Osteoblast (primary cell): ENCODE measurements around the gene PMFBP1. TPM values are rescaled to one million over a fixed set of nuclear protein-coding genes. Genes with fewer than 3 reads are reported as not detected.

ENCODE experiments used
- DNase-seq: peaks from one replicate; pipeline ENCODE4 v3.0.0; 2011; ENCODE audit warnings: low spot score, mixed read lengths; ENCODE audit not compliant: insufficient read length; ENCODE audit errors: missing footprints
- H2AFZ ChIP-seq: 2 replicates; pipeline ENCODE4 v1.6.0; 2011; ENCODE audit warnings: mild to moderate bottlenecking, low read length
- H3K27ac ChIP-seq: 2 replicates; pipeline ENCODE4 v1.5.1; 2011; ENCODE audit warnings: mild to moderate bottlenecking, low read depth, low read length, moderate library complexity
- H3K27me3 ChIP-seq: 2 replicates; pipeline ENCODE4 v1.6.0; 2012; ENCODE audit warnings: mild to moderate bottlenecking, control low read depth, inconsistent platforms, low read length, moderate library complexity; ENCODE audit not compliant: insufficient read depth
- H3K36me3 ChIP-seq: 2 replicates; pipeline ENCODE4 v1.5.1; 2011; ENCODE audit warnings: mild to moderate bottlenecking, low read length, control low read depth, moderate library complexity; ENCODE audit not compliant: insufficient read depth
- H3K4me1 ChIP-seq: 2 replicates; pipeline ENCODE4 v1.5.1; 2011; ENCODE audit warnings: mild to moderate bottlenecking, low read length, control low read depth, moderate library complexity; ENCODE audit not compliant: insufficient read depth
- H3K4me2 ChIP-seq: 2 replicates; pipeline ENCODE4 v1.6.0; 2011; ENCODE audit warnings: mild to moderate bottlenecking, low read length; ENCODE audit not compliant: insufficient read depth
- H3K4me3 ChIP-seq: fragments of 200-600 bp; sonication (generic); 3 replicates; pipeline ENCODE4 v1.5.1; 2012; ENCODE audit warnings: mild to moderate bottlenecking, low read length, inconsistent platforms; ENCODE audit not compliant: insufficient read depth
- H3K79me2 ChIP-seq: 2 replicates; pipeline ENCODE4 v1.6.0; 2012; ENCODE audit warnings: mild to moderate bottlenecking, low read length, control low read depth, inconsistent platforms; ENCODE audit not compliant: insufficient read depth
- H3K9me3 ChIP-seq: 2 replicates; pipeline ENCODE4 v1.5.1; 2011; ENCODE audit warnings: low read depth, low read length, control low read depth
- H4K20me1 ChIP-seq: 2 replicates; pipeline ENCODE4 v1.6.0; 2012; ENCODE audit warnings: mild to moderate bottlenecking, low read length, control low read depth; ENCODE audit not compliant: insufficient read depth
- total RNA-seq: library from RNA; depleted of rRNA; stranded (reverse); fragments of >200 nt; gene quantifications from 2 replicates; pipeline ENCODE4 v1.2.3, GENCODE V29; 2012
- TF ChIP-seq, protein P1 (sequence below): IDR thresholded peaks from 2 replicates; pipeline ENCODE4 v1.5.1; 2011; ENCODE audit warnings: mild to moderate bottlenecking, low read depth, low read length, moderate library complexity; ENCODE audit errors: extremely low read depth

The PMFBP1 gene
- total RNA-seq, 1 donor, result under 0.01 TPM

GRCh38 chr16:72210555-72210954, 38.6 kb upstream of the PMFBP1 start:
- TF ChIP-seq, protein P1, sequence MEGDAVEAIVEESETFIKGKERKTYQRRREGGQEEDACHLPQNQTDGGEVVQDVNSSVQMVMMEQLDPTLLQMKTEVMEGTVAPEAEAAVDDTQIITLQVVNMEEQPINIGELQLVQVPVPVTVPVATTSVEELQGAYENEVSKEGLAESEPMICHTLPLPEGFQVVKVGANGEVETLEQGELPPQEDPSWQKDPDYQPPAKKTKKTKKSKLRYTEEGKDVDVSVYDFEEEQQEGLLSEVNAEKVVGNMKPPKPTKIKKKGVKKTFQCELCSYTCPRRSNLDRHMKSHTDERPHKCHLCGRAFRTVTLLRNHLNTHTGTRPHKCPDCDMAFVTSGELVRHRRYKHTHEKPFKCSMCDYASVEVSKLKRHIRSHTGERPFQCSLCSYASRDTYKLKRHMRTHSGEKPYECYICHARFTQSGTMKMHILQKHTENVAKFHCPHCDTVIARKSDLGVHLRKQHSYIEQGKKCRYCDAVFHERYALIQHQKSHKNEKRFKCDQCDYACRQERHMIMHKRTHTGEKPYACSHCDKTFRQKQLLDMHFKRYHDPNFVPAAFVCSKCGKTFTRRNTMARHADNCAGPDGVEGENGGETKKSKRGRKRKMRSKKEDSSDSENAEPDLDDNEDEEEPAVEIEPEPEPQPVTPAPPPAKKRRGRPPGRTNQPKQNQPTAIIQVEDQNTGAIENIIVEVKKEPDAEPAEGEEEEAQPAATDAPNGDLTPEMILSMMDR, result no peak
- no peaks in the 10 kb centered on the region for H4K20me1 ChIP-seq
- no peaks in the 10 kb centered on the region for H3K36me3 ChIP-seq
- no peak overlapping the region for H3K4me2 ChIP-seq
- H3K4me1 ChIP-seq, result no peaks in the 10 kb centered on the region
- H3K27me3 ChIP-seq, result no peaks in the 10 kb centered on the region
- H3K4me3 ChIP-seq, result no peak overlapping the region
- H3K9me3 ChIP-seq, result no peaks in the 10 kb centered on the region
- H2AFZ ChIP-seq, result no peak overlapping the region
- no peaks in the 10 kb centered on the region for H3K79me2 ChIP-seq
- DNase-seq, result no peak
- no peak overlapping the region for H3K27ac ChIP-seq

GRCh38 chr16:72210072-72210471, 38.1 kb upstream of the PMFBP1 start:
- no peak overlapping the region for H3K4me3 ChIP-seq
- no peak overlapping the region for H3K4me2 ChIP-seq
- TF ChIP-seq, protein P1, result no peak
- H3K79me2 ChIP-seq, result no peaks in the 10 kb centered on the region
- H3K4me1 ChIP-seq, result no peaks in the 10 kb centered on the region
- H3K36me3 ChIP-seq, result no peaks in the 10 kb centered on the region
- no peaks in the 10 kb centered on the region for H3K9me3 ChIP-seq
- no peak for DNase-seq
- no peak overlapping the region for H2AFZ ChIP-seq
- no peak overlapping the region for H3K27ac ChIP-seq
- no peaks in the 10 kb centered on the region for H3K27me3 ChIP-seq
- no peaks in the 10 kb centered on the region for H4K20me1 ChIP-seq

DNA sequence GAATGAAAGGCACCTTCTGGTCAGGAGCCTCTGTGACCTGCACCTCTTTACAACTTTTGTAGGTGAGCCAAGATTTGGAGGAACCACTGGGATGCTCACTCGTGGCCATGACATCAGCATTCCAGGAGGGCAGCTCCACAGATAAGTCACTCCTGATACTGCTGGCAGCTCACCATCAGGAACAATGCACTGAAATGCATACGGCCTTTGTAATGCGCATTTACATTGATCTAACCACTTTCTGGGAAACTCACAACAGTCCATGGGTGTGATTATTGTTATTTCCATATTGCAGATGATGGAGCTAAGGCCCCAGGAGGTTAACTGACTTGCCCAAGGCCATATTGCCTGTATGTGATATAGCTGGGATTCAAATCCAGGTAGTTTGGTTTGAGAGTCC, 34.3 kb upstream of the PMFBP1 start:
- Histone ChIP-seq H4K20me1 (no peaks in the 10 kb centered on the region), H3K4me3 (no peak overlapping the region), H3K36me3 (no peaks in the 10 kb centered on the region), H3K79me2 (no peaks in the 10 kb centered on the region), H3K4me1 (peaks cover 9% of the 10 kb centered on the region), H3K9me3 (no peaks in the 10 kb centered on the region), H3K27me3 (no peaks in the 10 kb centered on the region), H3K27ac (no peak overlapping the region), H2AFZ (no peak overlapping the region), H3K4me2 (no peak overlapping the region)
- TF ChIP-seq, protein P1, result no peak
- no peak for DNase-seq

DNA sequence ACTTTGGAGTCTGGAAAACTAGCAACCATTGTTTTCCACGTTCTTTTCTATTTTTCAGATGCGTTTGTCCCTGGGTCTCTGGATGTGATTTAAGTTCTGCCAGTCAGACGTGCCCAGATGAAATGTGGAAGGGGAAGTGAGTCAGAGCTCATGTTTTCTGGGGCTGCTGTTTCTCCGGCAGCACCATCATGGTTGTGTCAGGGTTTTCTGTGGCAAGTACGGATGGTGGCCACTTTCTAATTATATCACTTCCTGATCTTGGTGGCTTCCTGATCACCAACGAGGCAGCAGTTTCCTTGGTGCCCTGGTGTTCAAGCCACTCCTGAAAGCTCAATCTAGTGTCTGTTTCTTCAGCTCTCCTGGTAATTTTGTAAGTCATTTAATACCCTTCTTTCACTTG, 31.4 kb upstream of the PMFBP1 start:
- peak overlapping the region; percentile 53 for H3K4me3 ChIP-seq
- H3K27me3 ChIP-seq, result no peaks in the 10 kb centered on the region
- H3K79me2 ChIP-seq, result no peaks in the 10 kb centered on the region
- peak overlapping the region; percentile 71 for H3K4me2 ChIP-seq
- peak overlapping the region; percentile 96 for H2AFZ ChIP-seq
- peaks cover 9% of the 10 kb centered on the region for H3K4me1 ChIP-seq
- DNase-seq, result peak; percentile 87
- H3K9me3 ChIP-seq, result no peaks in the 10 kb centered on the region
- no peaks in the 10 kb centered on the region for H4K20me1 ChIP-seq
- H3K27ac ChIP-seq, result peak overlapping the region; percentile 39
- no peaks in the 10 kb centered on the region for H3K36me3 ChIP-seq
- TF ChIP-seq, protein P1, result no peak
